Stimulated activated CD8-positive, alpha-beta memory T cell treated with anti-CD3 and anti-CD28 coated beads, Interleukin-7, amount 100 ng/mL, for 24 hours (primary cell): ENCODE measurements around the gene PPIP5K2.
A peak's percentile ranks its signal among the peaks of the same experiment; 100 is the strongest.

ENCODE experiments used
- DNase-seq: peaks from one replicate; pipeline ENCODE4 v3.0.0-alpha.2; 2020; ENCODE audit warnings: low read depth

Gene PPIP5K2

DNA sequence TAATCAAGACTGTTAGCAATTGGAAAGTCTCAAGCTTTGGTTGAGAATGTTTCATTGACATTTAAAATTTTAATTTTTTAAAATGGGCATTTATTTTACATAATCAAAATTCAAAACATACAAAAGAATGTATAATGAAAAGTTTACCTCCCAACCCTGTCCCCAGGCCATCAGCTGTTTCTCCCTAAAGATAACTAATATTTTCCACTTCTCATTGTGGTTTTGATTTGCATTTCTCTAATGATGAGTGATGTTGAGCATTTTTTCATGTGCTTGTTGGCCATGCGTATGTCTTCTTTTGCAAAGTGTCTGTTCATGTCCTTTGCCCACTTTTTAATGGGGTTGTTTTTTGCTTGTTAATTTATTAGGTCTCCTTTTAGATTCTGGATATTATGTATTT, 127.0 kb downstream of the PPIP5K2 start:
- no peak for DNase-seq

DNA sequence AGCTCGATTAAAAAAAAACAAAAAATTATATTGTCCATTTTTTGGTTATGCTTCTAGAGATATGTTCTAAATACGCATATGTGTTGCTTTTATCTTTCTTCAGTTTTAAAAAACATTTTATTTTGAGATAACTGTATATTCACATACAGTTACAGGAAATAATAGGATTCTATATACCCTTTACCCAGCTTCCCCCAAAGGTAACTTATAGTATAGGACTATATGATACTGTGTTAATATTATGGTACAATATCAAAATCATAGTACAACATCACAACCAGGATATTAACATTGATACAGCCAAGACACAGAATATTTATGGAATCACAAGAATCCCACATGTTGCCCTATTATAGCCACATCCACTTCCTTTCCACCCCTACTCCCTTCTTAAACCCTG, 129.0 kb downstream of the PPIP5K2 start:
- no peak for DNase-seq

DNA sequence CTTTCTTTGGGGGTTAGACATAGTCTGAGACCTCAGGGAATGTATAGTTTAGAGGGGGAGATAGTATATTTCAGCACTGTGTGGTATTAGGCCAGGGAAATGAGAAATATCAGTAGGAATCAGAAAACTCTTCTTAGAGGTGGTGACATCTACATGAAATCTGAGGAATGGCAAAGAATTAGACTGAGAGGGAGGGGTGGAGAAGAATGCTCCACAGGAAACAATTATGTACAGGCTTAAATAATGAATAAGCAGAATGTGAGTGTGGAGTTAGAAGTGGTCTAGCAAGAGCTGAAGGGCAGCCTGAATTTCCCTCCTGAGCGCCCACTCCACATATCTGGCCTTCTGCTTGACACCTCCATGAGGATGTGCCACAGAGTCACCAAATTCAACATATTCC, 134.8 kb downstream of the PPIP5K2 start:
- DNase-seq = no peak

DNA sequence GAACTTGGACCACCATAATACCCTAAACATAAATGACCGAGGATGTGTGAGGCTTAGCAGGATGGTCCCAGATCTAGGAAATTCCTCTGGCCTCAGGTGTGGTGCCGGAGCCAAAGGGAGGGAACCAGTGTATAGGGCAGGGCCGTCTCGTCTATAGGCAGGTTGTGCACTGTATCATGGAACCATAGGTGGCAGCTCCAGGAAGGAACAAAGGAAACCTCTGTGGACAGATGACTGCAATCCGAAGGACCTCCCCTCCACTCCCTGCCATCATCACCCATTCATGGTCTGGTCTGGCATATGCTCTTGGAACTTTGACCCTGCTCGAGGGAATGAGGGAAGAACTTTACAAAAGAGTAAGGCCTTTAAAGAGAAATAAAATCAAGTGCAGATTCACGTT, 135.6 kb downstream of the PPIP5K2 start:
- no peak for DNase-seq

DNA sequence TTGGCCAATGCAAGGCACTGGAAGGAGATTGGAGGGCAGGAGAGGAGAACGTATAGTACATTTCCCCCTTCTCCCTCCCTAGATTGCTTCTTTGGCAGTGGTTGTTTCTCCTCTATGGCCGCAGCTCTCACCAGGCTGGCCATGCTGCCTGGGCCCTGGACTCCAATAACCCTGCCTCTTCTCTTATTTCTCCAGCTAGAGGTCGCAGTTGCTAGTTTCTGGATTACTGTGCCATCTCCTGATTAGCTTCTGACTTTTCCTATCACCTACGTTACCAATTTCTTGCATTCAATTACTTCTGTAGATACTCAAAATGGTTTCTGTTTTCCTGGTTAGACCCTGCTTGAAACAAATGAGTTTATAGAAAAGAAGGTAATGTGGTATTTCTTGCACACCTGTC, 136.1 kb downstream of the PPIP5K2 start:
- no peak for DNase-seq

DNA sequence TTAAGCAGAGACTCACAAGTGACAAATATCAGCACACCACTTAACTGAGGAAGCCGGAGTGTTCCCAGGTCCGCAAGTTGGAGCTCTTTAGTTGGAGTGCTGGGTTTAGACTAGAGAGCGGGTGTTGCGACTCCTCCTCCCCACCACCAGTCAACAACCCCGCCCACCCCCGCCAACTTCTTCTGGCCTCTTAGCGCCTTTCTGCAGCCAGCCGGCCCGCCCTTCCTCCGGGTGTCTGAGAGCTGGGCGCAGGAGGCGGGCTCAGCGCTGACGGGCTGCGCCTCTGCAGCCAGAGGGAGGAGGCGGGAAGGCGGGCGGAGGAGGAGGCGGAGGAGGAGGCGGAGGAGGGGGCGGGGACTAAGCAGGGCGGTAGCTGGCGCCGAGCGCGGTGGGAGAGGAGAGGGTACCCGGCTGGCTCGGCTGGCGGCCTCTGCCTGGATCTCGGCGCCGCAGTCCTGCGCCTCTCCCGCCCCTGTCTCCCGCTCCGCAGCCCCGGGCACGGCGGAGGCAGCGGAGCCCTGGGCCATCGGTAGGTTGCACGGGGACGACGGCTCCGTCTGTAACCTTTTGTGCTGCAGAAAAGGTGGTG, 138.4 kb downstream of the PPIP5K2 start, which contains the start of gene MACIR:
Gene MACIR (plus strand): TSS at position 396 of the 589 bp plus-strand sequence. CDS start 17,157 bp downstream, outside the sequence.
- peak; percentile 84 for DNase-seq

DNA sequence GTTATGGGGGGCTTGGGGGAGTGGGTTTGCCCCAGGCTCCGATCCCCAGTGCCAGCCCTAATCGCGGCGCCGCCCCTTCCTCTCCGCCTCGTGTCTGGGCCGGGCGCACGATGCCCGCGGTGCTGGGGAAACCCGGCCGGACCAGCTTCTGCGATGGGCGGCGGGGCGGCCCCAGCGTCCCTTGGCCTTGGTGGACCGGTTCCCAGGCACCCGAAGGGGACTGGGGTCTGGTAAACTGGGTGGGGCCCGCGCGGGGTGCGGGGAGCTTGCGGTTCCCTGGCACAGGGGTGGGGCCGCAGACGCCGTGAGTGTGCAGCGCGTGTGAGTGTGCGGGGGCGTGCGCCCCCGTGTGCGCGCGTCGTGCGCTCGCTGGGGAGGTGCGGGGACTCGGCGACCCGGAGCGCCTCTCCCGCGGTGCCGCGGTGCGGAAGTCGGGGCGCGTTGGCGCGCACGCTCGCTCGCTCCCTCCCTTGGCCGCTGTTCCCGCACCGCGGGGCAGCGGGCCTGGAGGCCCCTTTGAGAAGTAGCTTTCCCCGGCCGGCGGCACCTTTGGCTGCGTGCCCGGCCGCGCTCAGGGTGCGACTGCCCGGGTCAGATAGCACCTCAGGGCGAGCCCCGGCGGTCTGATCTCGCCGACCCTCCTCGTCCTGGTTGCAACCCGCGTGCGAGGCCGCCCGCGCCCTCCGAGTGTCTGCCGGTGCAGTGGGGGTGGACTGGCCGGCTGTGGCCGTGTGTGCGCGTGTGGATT, 139.0 kb downstream of the PPIP5K2 start:
- DNase-seq = peak; percentile 19

DNA sequence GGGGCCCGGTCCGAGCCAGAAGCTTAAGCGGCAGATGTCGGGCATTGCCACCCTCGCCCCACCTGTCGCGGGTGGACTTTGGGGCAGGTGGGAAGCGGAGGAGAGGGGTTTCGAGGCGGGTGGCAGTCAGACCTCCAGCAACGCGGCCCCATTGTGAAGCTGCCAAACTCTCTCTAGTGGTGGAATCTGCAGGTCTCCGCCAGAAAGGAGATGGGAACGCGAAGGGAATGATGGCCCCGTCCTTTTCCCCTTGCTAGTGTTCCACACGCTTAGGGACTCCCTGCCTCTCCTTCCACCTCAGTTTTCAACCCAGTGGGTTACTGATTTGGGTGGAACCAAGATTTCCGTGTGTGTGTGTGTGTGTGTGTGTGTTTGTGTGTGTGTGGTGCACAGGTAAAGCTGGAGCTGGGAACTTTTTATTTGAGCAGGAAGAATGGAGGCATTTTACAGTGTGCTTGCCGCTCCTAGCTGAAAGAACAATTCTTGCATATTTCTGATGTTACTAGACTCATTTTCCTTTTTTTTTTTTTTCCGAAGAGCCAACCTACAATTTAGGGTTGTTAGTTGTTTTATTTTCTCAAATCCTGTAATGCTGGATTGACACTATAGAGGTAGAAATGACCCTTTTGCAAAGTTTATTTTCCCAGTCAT, 139.7 kb downstream of the PPIP5K2 start:
- no peak for DNase-seq

- no peak for DNase-seq
Observed at GRCh38 chr5:103260951-103261350, 140.8 kb downstream of the PPIP5K2 start.
